Esophagus (tissue), 2 donors: ENCODE results near the gene RHOBTB3. TPM values are rescaled to one million over a fixed set of nuclear protein-coding genes. Genes with fewer than 3 reads are reported as not detected.

Experiments used
- H3K27ac ChIP-seq, 2 donors: one replicate each; pipeline ENCODE4 v1.5.1; 2013; ENCODE audit warnings: low read depth in 2 of 2, mild to moderate bottlenecking in 2 of 2, inconsistent platforms in 1 of 2, low read length in 1 of 2, moderate library complexity in 1 of 2
- H3K27me3 ChIP-seq, 2 donors: one replicate each; pipeline ENCODE4 v1.6.1; 2013; ENCODE audit warnings: low read length in 2 of 2, control low read depth in 1 of 2, mild to moderate bottlenecking in 1 of 2; ENCODE audit not compliant: insufficient read depth in 2 of 2, control insufficient read depth in 1 of 2
- H3K36me3 ChIP-seq, 2 donors: one replicate each; pipeline ENCODE4 v1.6.1; 2013; ENCODE audit warnings: low read length in 1 of 2; ENCODE audit not compliant: control insufficient read depth in 2 of 2, insufficient read depth in 2 of 2
- H3K4me1 ChIP-seq, 2 donors: one replicate each; pipeline ENCODE4 v1.6.1; 2013; ENCODE audit warnings: low read length in 1 of 2; ENCODE audit not compliant: control insufficient read depth in 2 of 2, insufficient read depth in 2 of 2
- H3K4me3 ChIP-seq, 2 donors: one replicate each; pipeline ENCODE4 v1.5.1; 2013; ENCODE audit warnings: low read length in 2 of 2, mild to moderate bottlenecking in 2 of 2, low read depth in 1 of 2, moderate library complexity in 1 of 2
- H3K9me3 ChIP-seq, 2 donors: one replicate each; pipeline ENCODE4 v1.6.1; 2013; ENCODE audit warnings: mild to moderate bottlenecking in 2 of 2, low read depth in 1 of 2, low read length in 1 of 2, moderate library complexity in 1 of 2; ENCODE audit not compliant: control insufficient read depth in 2 of 2, insufficient read depth in 1 of 2
- WGBS, 2 donors: extraction: QIAGEN DNeasy Blood & Tissue Kit; methylation state at CpG; one replicate each; pipeline ENCODE4 v1.1.7; 2013; 5-methylcytosine and 5-hydroxymethylcytosine counted together
- polyA plus RNA-seq, 2 donors: library from polyadenylated mRNA; stranded (reverse); fragments of 200-250 nt; gene quantifications; one replicate each; pipeline ENCODE4 v1.2.3, GENCODE V29; 2013
- donor health status: healthy with polysubstance abuse.
- donor health status: Bipolar disorder and iron deficiency.

The RHOBTB3 gene
- polyA plus RNA-seq, 2 donors: 3.5 to 3.8 TPM

GRCh38 chr5:95822542-95823181 lies 91.5 kb downstream of the RHOBTB3 start, which contains the start of gene GLRX:
Gene GLRX (minus strand): TSS chr5:95822726. CDS start chr5:95822662, 64 bp downstream.
- Histone ChIP-seq H3K27me3 (no peaks in the 10 kb centered on the region), H3K9me3 (no peaks in the 10 kb centered on the region), H3K27ac (peak within 1 kb of the TSS; percentile 82 to 87), H3K4me3 (peak within 1 kb of the TSS; percentile 72 to 89), H3K4me1 (peaks cover 2 to 4% of the 10 kb centered on the region in 2 donors), H3K36me3 (no peaks in the 10 kb centered on the region)
- WGBS, 2 donors: 0 to 1% methylated on average over 8 of the region's 8 CpGs

- H3K4me3 ChIP-seq: no peak overlapping the region
Measured at GRCh38 chr5:95823218-95823737, 92.1 kb downstream of the RHOBTB3 start.

GRCh38 chr5:95823738-95824609 lies 92.8 kb downstream of the RHOBTB3 start:
- peaks cover 2% of the 10 kb centered on the region in 2 donors for H3K4me1 ChIP-seq
- no peaks in the 10 kb centered on the region for H3K36me3 ChIP-seq
- H3K4me3 ChIP-seq: no peak overlapping the region
- H3K27ac ChIP-seq: peak overlapping the region; percentile 82 to 87
- 34 to 45% methylated on average over 12 of the region's 12 CpGs for WGBS, 2 donors
- no peaks in the 10 kb centered on the region for H3K9me3 ChIP-seq
- no peaks in the 10 kb centered on the region for H3K27me3 ChIP-seq

More at GRCh38 chr5:95823218-95823737, 92.1 kb downstream of the RHOBTB3 start:
- WGBS, 2 donors: 47 to 56% methylated on average over 7 of the region's 7 CpGs
- Histone ChIP-seq H3K4me1 (peaks cover 2 to 4% of the 10 kb centered on the region in 2 donors), H3K27me3 (no peaks in the 10 kb centered on the region), H3K9me3 (no peaks in the 10 kb centered on the region), H3K36me3 (no peaks in the 10 kb centered on the region), H3K27ac (peak overlapping the region; percentile 82 to 87)

- H3K4me3 ChIP-seq: no peak overlapping the region
- H3K27ac ChIP-seq: no peak overlapping the region
- no peaks in the 10 kb centered on the region for H3K9me3 ChIP-seq
- H3K36me3 ChIP-seq: no peaks in the 10 kb centered on the region
- WGBS, 2 donors: 90 to 92% methylated on average over 5 of the region's 5 CpGs
- no peaks in the 10 kb centered on the region for H3K27me3 ChIP-seq
- H3K4me1 ChIP-seq: peaks cover 2% of the 10 kb centered on the region in 2 donors
Measured at GRCh38 chr5:95824747-95825146, 93.6 kb downstream of the RHOBTB3 start.

- H3K9me3 ChIP-seq: no peaks in the 10 kb centered on the region
- H3K36me3 ChIP-seq: no peaks in the 10 kb centered on the region
- 42 to 64% methylated on average over 3 of the region's 3 CpGs for WGBS, 2 donors
- H3K27me3 ChIP-seq: no peaks in the 10 kb centered on the region
- H3K4me1 ChIP-seq: peaks cover 2% of the 10 kb centered on the region in 2 donors
- H3K27ac ChIP-seq: no peak overlapping the region
- H3K4me3 ChIP-seq: no peak overlapping the region
Measured at GRCh38 chr5:95825495-95825894, 94.4 kb downstream of the RHOBTB3 start.

- Histone ChIP-seq H3K4me1 (peaks cover 0 to 4% of the 10 kb centered on the region in 2 donors), H3K27ac (no peak overlapping the region)
- 77 to 92% methylated on average over 10 of the region's 10 CpGs for WGBS, 2 donors
Measured at GRCh38 chr5:95826949-95827891, 96.1 kb downstream of the RHOBTB3 start.

GRCh38 chr5:95827892-95828246 lies 96.7 kb downstream of the RHOBTB3 start:
- peaks cover 0 to 4% of the 10 kb centered on the region in 2 donors for H3K4me1 ChIP-seq
- no peak overlapping the region for H3K4me3 ChIP-seq
- H3K9me3 ChIP-seq: no peaks in the 10 kb centered on the region
- no peak overlapping the region for H3K27ac ChIP-seq
- WGBS, 2 donors: 68 to 79% methylated on average over 3 of the region's 3 CpGs
- H3K36me3 ChIP-seq: no peaks in the 10 kb centered on the region
- H3K27me3 ChIP-seq: no peaks in the 10 kb centered on the region

More at GRCh38 chr5:95826949-95827891, 96.1 kb downstream of the RHOBTB3 start:
- no peak overlapping the region for H3K4me3 ChIP-seq
- H3K27me3 ChIP-seq: no peaks in the 10 kb centered on the region
- no peaks in the 10 kb centered on the region for H3K36me3 ChIP-seq
- no peaks in the 10 kb centered on the region for H3K9me3 ChIP-seq

GRCh38 chr5:95830226-95830625 lies 99.1 kb downstream of the RHOBTB3 start:
- no peaks in the 10 kb centered on the region for H3K36me3 ChIP-seq
- no peaks in the 10 kb centered on the region for H3K27me3 ChIP-seq
- peaks cover 2% of the 10 kb centered on the region in 2 donors for H3K4me1 ChIP-seq
- WGBS, 2 donors: 93 to 97% methylated on average over 2 of the region's 2 CpGs
- H3K9me3 ChIP-seq: no peaks in the 10 kb centered on the region
- no peak overlapping the region for H3K27ac ChIP-seq
- no peak overlapping the region for H3K4me3 ChIP-seq

GRCh38 chr5:95832664-95833063 lies 101.5 kb downstream of the RHOBTB3 start:
- peaks cover 4 to 5% of the 10 kb centered on the region in 2 donors for H3K4me1 ChIP-seq
- no peaks in the 10 kb centered on the region for H3K9me3 ChIP-seq
- H3K4me3 ChIP-seq: no peak overlapping the region
- no peaks in the 10 kb centered on the region for H3K36me3 ChIP-seq
- no peaks in the 10 kb centered on the region for H3K27me3 ChIP-seq
- H3K27ac ChIP-seq: no peak overlapping the region
